T-helper 2 cell treated with Interferon-gamma antibody and Interleukin-4, amounts not matched to agents 5 μg/mL and 100 μg/mL, for 36 hours (primary cell): ENCODE measurements around the gene AIFM3.

Source experiments
- DNase-seq: peaks from one replicate; pipeline ENCODE4 v3.0.0; 2021; ENCODE audit warnings: low spot score
- H3K27ac Mint-ChIP-seq: one replicate; pipeline ENCODE4 v1.8.0; 2021; ENCODE audit warnings: mild to moderate bottlenecking, mixed read lengths
- H3K27me3 Mint-ChIP-seq: one replicate; pipeline ENCODE4 v1.8.0; 2021; ENCODE audit warnings: low read depth, mixed read lengths
- H3K36me3 Mint-ChIP-seq: one replicate; pipeline ENCODE4 v1.8.0; 2021; ENCODE audit warnings: low read depth, mixed read lengths
- H3K4me1 Mint-ChIP-seq: one replicate; pipeline ENCODE4 v1.8.0; 2021; ENCODE audit warnings: low read depth, mixed read lengths
- H3K4me3 Mint-ChIP-seq: one replicate; pipeline ENCODE4 v1.8.0; 2022; ENCODE audit warnings: mild to moderate bottlenecking, moderate library complexity, mixed read lengths
- H3K9me3 Mint-ChIP-seq: one replicate; pipeline ENCODE4 v1.8.0; 2021; ENCODE audit warnings: mixed read lengths

AIFM3 gene

GRCh38 chr22:21029486-21030025 is 62.5 kb downstream of the AIFM3 start:
- Mint-ChIP-seq H3K27ac (no peak overlapping the region), H3K4me3 (no peak overlapping the region), H3K27me3 (peaks cover 25% of the 10 kb centered on the region), H3K4me1 (peaks cover 8% of the 10 kb centered on the region), H3K36me3 (no peaks in the 10 kb centered on the region), H3K9me3 (no peaks in the 10 kb centered on the region)
- DNase-seq, result no peak

- Mint-ChIP-seq H3K27ac (no peak overlapping the region), H3K4me1 (peaks cover 7% of the 10 kb centered on the region), H3K27me3 (peaks cover 29% of the 10 kb centered on the region), H3K9me3 (no peaks in the 10 kb centered on the region), H3K36me3 (no peaks in the 10 kb centered on the region), H3K4me3 (no peak overlapping the region)
- no peak for DNase-seq
Measured at GRCh38 chr22:21030032-21030431, 63.0 kb downstream of the AIFM3 start.
